Activated CD4-positive, alpha-beta T cell treated with anti-CD3 and anti-CD28 coated beads for 36 hours (primary cell): ENCODE results near the gene RPRD1B. TPM values are rescaled to one million over a fixed set of nuclear protein-coding genes. Genes with fewer than 3 reads are reported as not detected.
"Not testable (repeated sequence)": the region's sequence is repeated elsewhere in the genome, so short reads cannot be mapped to it uniquely, and the experiment has no call there.

Experiments used
- ATAC-seq: fragments of 200-7000 bp; cut with Tn5 transposase; one replicate; pipeline ENCODE4 v1.10.0; 2021; ENCODE audit warnings: mild to moderate bottlenecking, moderate library complexity
- CTCF ChIA-PET: fragments of 350-600 bp; sonication (Branson Sonifier 250); formaldehyde crosslinking; loops from one replicate; lab custom pipeline; 2021; ENCODE audit warnings: antibody characterized with exemption; lab: Charles Lee
- POLR2A ChIA-PET: fragments of 350-600 bp; sonication (Branson Sonifier 250); formaldehyde crosslinking; loops from one replicate; lab custom pipeline; 2021; ENCODE audit warnings: antibody characterized with exemption, inconsistent platforms; lab: Charles Lee
- DNase-seq: peaks from one replicate; pipeline ENCODE4 v3.0.0-alpha.2; 2020
- H3K27ac Mint-ChIP-seq: one replicate; pipeline ENCODE4 v1.8.0; 2021; ENCODE audit warnings: mixed read lengths
- H3K27me3 Mint-ChIP-seq: one replicate; pipeline ENCODE4 v1.8.0; 2021; ENCODE audit warnings: mixed read lengths
- H3K36me3 Mint-ChIP-seq: one replicate; pipeline ENCODE4 v1.8.0; 2021; ENCODE audit warnings: low read depth, mixed read lengths
- H3K4me1 Mint-ChIP-seq: one replicate; pipeline ENCODE4 v1.8.0; 2021; ENCODE audit warnings: mixed read lengths
- H3K4me3 Mint-ChIP-seq: one replicate; pipeline ENCODE4 v1.8.0; 2021; ENCODE audit warnings: mild to moderate bottlenecking, moderate library complexity, mixed read lengths
- H3K9me3 Mint-ChIP-seq: one replicate; pipeline ENCODE4 v1.8.0; 2021; ENCODE audit warnings: low read depth, mixed read lengths
- intact Hi-C, 2 experiments: fragments of 100-400 bp; cut with DNase I in 1 of 2; cut with micrococcal nuclease in 1 of 2; formaldehyde crosslinking; loops; one replicate each; pipeline versions ENCODE4 v1.14.2 to v1.15.1; 2022 to 2024; cut with DNase I, micrococcal nuclease
- total RNA-seq, 2 experiments: library from RNA; stranded (reverse); gene quantifications; one replicate each; pipeline ENCODE4 v1.2.3, GENCODE V29; 2021

The RPRD1B gene
- total RNA-seq, 2 experiments from 2014 or later = 29.9 to 36.4 TPM

- H3K36me3 Mint-ChIP-seq = peaks cover 12% of the 10 kb centered on the region
- DNase-seq (no peak), ATAC-seq (no peak)
- peaks cover 25% of the 10 kb centered on the region for H3K4me1 Mint-ChIP-seq
- no peaks in the 10 kb centered on the region for H3K9me3 Mint-ChIP-seq
- CTCF ChIA-PET = interaction anchor here (0.6 to 1.3 kb wide), 3 partner anchors 10 to 289 kb away, joined by 3 to 4 read pairs (median 3); no protein-coding TSS in a partner anchor
- intact Hi-C loops = no loop called here
- no peak overlapping the region for H3K4me3 Mint-ChIP-seq
- no peak overlapping the region for H3K27ac Mint-ChIP-seq
- no peaks in the 10 kb centered on the region for H3K27me3 Mint-ChIP-seq
- POLR2A ChIA-PET = interaction anchor here (0.7 kb wide), 1 partner anchor 588 kb away, joined by 3 read pairs; no protein-coding TSS in a partner anchor
Observed at GRCh38 chr20:38091441-38092216, 58.1 kb downstream of the RPRD1B start.

- no peak for DNase-seq
- H3K4me3 Mint-ChIP-seq = no peak overlapping the region
- peaks cover 11% of the 10 kb centered on the region for H3K36me3 Mint-ChIP-seq
- no peak overlapping the region for H3K27ac Mint-ChIP-seq
- H3K9me3 Mint-ChIP-seq = no peaks in the 10 kb centered on the region
- no peak for ATAC-seq
- ChIA-PET POLR2A (interaction anchor here (0.7 kb wide), 1 partner anchor 589 kb away, joined by 3 read pairs; no protein-coding TSS in a partner anchor), CTCF (interaction anchor here (1.0 to 1.5 kb wide), 3 partner anchors 11 to 129 kb away, joined by 3 to 4 read pairs (median 3); no protein-coding TSS in a partner anchor)
- peaks cover 25% of the 10 kb centered on the region for H3K4me1 Mint-ChIP-seq
- H3K27me3 Mint-ChIP-seq = no peaks in the 10 kb centered on the region
- intact Hi-C loops = no loop called here
Observed at GRCh38 chr20:38092260-38092857, 58.8 kb downstream of the RPRD1B start.

- POLR2A ChIA-PET = no interaction called here
- CTCF ChIA-PET = interaction anchor here (0.7 to 1.5 kb wide), 4 partner anchors 10 to 129 kb away, joined by 3 to 4 read pairs (median 3); no protein-coding TSS in a partner anchor
- Mint-ChIP-seq H3K27ac (no peak overlapping the region), H3K36me3 (peaks cover 6% of the 10 kb centered on the region), H3K4me3 (no peak overlapping the region), H3K4me1 (peaks cover 25% of the 10 kb centered on the region), H3K9me3 (no peaks in the 10 kb centered on the region), H3K27me3 (no peaks in the 10 kb centered on the region)
- intact Hi-C loops = no loop called here
- ATAC-seq (no peak), DNase-seq (no peak)
Observed at GRCh38 chr20:38092915-38093314, 59.4 kb downstream of the RPRD1B start.

GRCh38 chr20:38093641-38094077 lies 60.1 kb downstream of the RPRD1B start:
- no peak overlapping the region for H3K27ac Mint-ChIP-seq
- H3K4me3 Mint-ChIP-seq = no peak overlapping the region
- ChIA-PET CTCF (interaction anchor here (0.7 to 1.5 kb wide), 6 partner anchors 11 to 127 kb away, joined by 3 to 4 read pairs (median 3); no protein-coding TSS in a partner anchor), POLR2A (no interaction called here)
- no peaks in the 10 kb centered on the region for H3K9me3 Mint-ChIP-seq
- no peak for ATAC-seq
- no peak for DNase-seq
- H3K27me3 Mint-ChIP-seq = no peaks in the 10 kb centered on the region
- H3K36me3 Mint-ChIP-seq = peaks cover 4% of the 10 kb centered on the region
- intact Hi-C loops = no loop called here
- H3K4me1 Mint-ChIP-seq = peaks cover 25% of the 10 kb centered on the region

GRCh38 chr20:38094373-38094891 lies 60.9 kb downstream of the RPRD1B start:
- H3K9me3 Mint-ChIP-seq = no peaks in the 10 kb centered on the region
- DNase-seq (peak; percentile 49), ATAC-seq (peak; percentile 91)
- CTCF ChIA-PET = interaction anchor here (1.0 to 1.1 kb wide), 4 partner anchors 13 to 126 kb away, joined by 3 to 4 read pairs (median 4); no protein-coding TSS in a partner anchor
- H3K4me1 Mint-ChIP-seq = peaks cover 25% of the 10 kb centered on the region
- POLR2A ChIA-PET = no interaction called here
- H3K27me3 Mint-ChIP-seq = no peaks in the 10 kb centered on the region
- intact Hi-C loops = no loop called here
- no peak overlapping the region for H3K27ac Mint-ChIP-seq
- no peak overlapping the region for H3K4me3 Mint-ChIP-seq
- H3K36me3 Mint-ChIP-seq = peaks cover 4% of the 10 kb centered on the region

GRCh38 chr20:38095017-38095686 lies 61.6 kb downstream of the RPRD1B start:
- POLR2A ChIA-PET = no interaction called here
- Mint-ChIP-seq H3K9me3 (no peaks in the 10 kb centered on the region), H3K4me1 (peaks cover 25% of the 10 kb centered on the region), H3K27me3 (no peaks in the 10 kb centered on the region), H3K4me3 (no peak overlapping the region), H3K27ac (no peak overlapping the region), H3K36me3 (peaks cover 4% of the 10 kb centered on the region)
- ATAC-seq (no peak), DNase-seq (no peak)
- intact Hi-C loops = no loop called here
- CTCF ChIA-PET = no interaction called here

- intact Hi-C loops = no loop called here
- ChIA-PET POLR2A (no interaction called here), CTCF (interaction anchor here (0.7 to 2.2 kb wide), 6 partner anchors 24 to 519 kb away, joined by 3 to 8 read pairs (median 4); no protein-coding TSS in a partner anchor)
- no peaks in the 10 kb centered on the region for H3K36me3 Mint-ChIP-seq
- DNase-seq (no peak), ATAC-seq (no peak)
- H3K9me3 Mint-ChIP-seq = peaks cover 5% of the 10 kb centered on the region
- no peak overlapping the region for H3K27ac Mint-ChIP-seq
- H3K4me1 Mint-ChIP-seq = peaks cover 13% of the 10 kb centered on the region
- H3K4me3 Mint-ChIP-seq = no peak overlapping the region
- H3K27me3 Mint-ChIP-seq = no peaks in the 10 kb centered on the region
Observed at GRCh38 chr20:38098952-38099351, 65.4 kb downstream of the RPRD1B start.

- POLR2A ChIA-PET, CTCF ChIA-PET, intact Hi-C loops: not testable (repeated sequence)
Observed at GRCh38 chr20:38102206-38102605, 68.7 kb downstream of the RPRD1B start.

GRCh38 chr20:38104285-38104684 lies 70.7 kb downstream of the RPRD1B start:
- Mint-ChIP-seq H3K36me3 (no peaks in the 10 kb centered on the region), H3K9me3 (peaks cover 5% of the 10 kb centered on the region)

More at GRCh38 chr20:38102206-38102605, 68.7 kb downstream of the RPRD1B start:
- H3K27ac Mint-ChIP-seq, H3K27me3 Mint-ChIP-seq, H3K4me1 Mint-ChIP-seq, H3K4me3 Mint-ChIP-seq, ATAC-seq, H3K9me3 Mint-ChIP-seq, DNase-seq, H3K36me3 Mint-ChIP-seq: not testable (repeated sequence)

GRCh38 chr20:38106461-38106860 lies 72.9 kb downstream of the RPRD1B start:
- ATAC-seq (no peak), DNase-seq (no peak)
- no peaks in the 10 kb centered on the region for H3K27me3 Mint-ChIP-seq
- intact Hi-C loops = no loop called here
- ChIA-PET CTCF (interaction anchor here (0.6 kb wide), 1 partner anchor 1663 kb away, joined by 3 read pairs; no protein-coding TSS in a partner anchor), POLR2A (no interaction called here)
- no peak overlapping the region for H3K4me3 Mint-ChIP-seq
- H3K27ac Mint-ChIP-seq = no peak overlapping the region
- H3K4me1 Mint-ChIP-seq = no peaks in the 10 kb centered on the region
- no peaks in the 10 kb centered on the region for H3K36me3 Mint-ChIP-seq
- no peaks in the 10 kb centered on the region for H3K9me3 Mint-ChIP-seq

More at GRCh38 chr20:38104285-38104684, 70.7 kb downstream of the RPRD1B start:
- Mint-ChIP-seq H3K4me3 (no peak overlapping the region), H3K4me1 (no peaks in the 10 kb centered on the region), H3K27ac (no peak overlapping the region), H3K27me3 (no peaks in the 10 kb centered on the region)
- intact Hi-C loops = no loop called here
- DNase-seq (no peak), ATAC-seq (no peak)
- ChIA-PET CTCF (no interaction called here), POLR2A (no interaction called here)

- H3K9me3 Mint-ChIP-seq, POLR2A ChIA-PET, H3K27ac Mint-ChIP-seq, ATAC-seq, H3K36me3 Mint-ChIP-seq, H3K4me1 Mint-ChIP-seq, H3K27me3 Mint-ChIP-seq, H3K4me3 Mint-ChIP-seq, intact Hi-C loops, DNase-seq: not testable (repeated sequence)
- CTCF ChIA-PET = interaction anchor here (0.6 kb wide), 1 partner anchor 1664 kb away, joined by 3 read pairs; no protein-coding TSS in a partner anchor
Observed at GRCh38 chr20:38107386-38107785, 73.8 kb downstream of the RPRD1B start.
